ENCODE results near the gene BRIP1. TPM values are rescaled to one million over a fixed set of nuclear protein-coding genes. Genes with fewer than 3 reads are reported as not detected.

The BRIP1 gene
- total and polyA plus RNA-seq, 10 of the 15 experiments (the other 5 are each of a cell fraction or from before 2014, with no cell fraction given) = 4.0 to 24.2 (median 12.8) TPM

- intact Hi-C loops (cut with micrococcal nuclease; ENCODE audit: unreplicated experiment) = no loop called here
- RAD21 ChIA-PET (ENCODE audit: unreplicated experiment) = no interaction called here
- Histone ChIP-seq H3K27me3 (replicated peaks in 1 of 2; ENCODE audit: control insufficient read depth in 2 of 2, insufficient read depth in 2 of 2, low read length in 1 of 2) (no peaks in the 10 kb centered on the region), H4K20me1 (ENCODE audit: control insufficient read depth, insufficient read depth) (no peaks in the 10 kb centered on the region), H3K36me3 (ENCODE audit: control insufficient read depth in 2 of 2, insufficient read depth in 2 of 2, low read length in 1 of 2) (no peaks in the 10 kb centered on the region; a peak in 1 of 4 replicates), H3K4me3 (no peak overlapping the region), H3K4me2 (ENCODE audit: control insufficient read depth, insufficient read depth) (no peak overlapping the region), H3K4me1 (ENCODE audit: control insufficient read depth, insufficient read depth, low read length) (no peaks in the 10 kb centered on the region), H2AFZ (ENCODE audit: control insufficient read depth, low read depth, low read length) (no peak overlapping the region), H3K9ac (ENCODE audit: control insufficient read depth, insufficient read depth, low read length) (no peak overlapping the region), H3K27ac (ENCODE audit: control insufficient read depth, insufficient read depth) (no peak overlapping the region), H3K9me3 (replicated peaks; ENCODE audit: control insufficient read depth, insufficient read depth, low read length) (no peaks in the 10 kb centered on the region; the same call in 2 of the 3 replicates), H3K79me2 (ENCODE audit: control insufficient read depth, insufficient read depth, low read length) (no peaks in the 10 kb centered on the region)
- CTCF ChIA-PET = no interaction called here
- no TSS peak for BruUV-seq (replicated peaks)
- no peak for TF ChIP-seq HDGF (IDR thresholded peaks at IDR 0.05)
- peak; percentile 74; the same call in 1 of the 2 replicates for TF ChIP-seq NFXL1 (IDR thresholded peaks at IDR 0.05; ENCODE audit: borderline replicate concordance)
- ATAC-seq (no peak), FAIRE-seq (no peak), DNase-seq (ENCODE audit: low read depth, low spot score) (no peak)
- SMC1A ChIA-PET (ENCODE audit: uncharacterized antibody, unreplicated experiment) = interaction anchor here (0.6 kb wide), 2 partner anchors 97 to 102 kb away, joined by 3 to 4 read pairs; no protein-coding TSS in a partner anchor
- in situ Hi-C loops (cut with MboI) = no loop called here
- WGBS (ENCODE audit: insufficient coverage, insufficient replicate concordance, low lambda C conversion rate, missing lambda C conversion rate) = 81% methylated on average over 3 of the region's 3 CpGs
- POLR2A ChIA-PET = interaction anchor here (0.5 kb wide), 1 partner anchor 131 kb away, joined by 4 read pairs; the partner anchor contains the start of gene BRIP1
Measured at GRCh38 chr17:61732169-61732568, 131.2 kb downstream of the BRIP1 start.

DNA sequence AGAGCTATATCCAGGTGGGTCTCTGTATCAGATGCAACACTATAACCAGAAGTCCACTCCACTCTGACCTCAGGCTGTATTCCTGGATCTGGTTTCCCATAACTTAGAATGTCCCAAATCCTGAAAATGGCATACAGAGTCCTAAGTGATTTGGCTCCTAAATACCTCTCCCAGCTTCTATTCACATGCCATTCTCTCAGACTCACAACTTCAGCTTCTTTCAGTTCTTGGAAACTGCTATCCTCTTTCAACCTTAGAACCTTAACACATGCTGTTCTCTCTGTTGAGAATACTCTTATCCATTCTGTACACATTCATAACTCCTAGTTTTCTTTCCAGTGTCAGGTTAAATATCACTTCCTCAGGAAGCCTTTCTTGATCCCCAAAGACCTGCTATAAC lies 132.0 kb downstream of the BRIP1 start:
- H3K4me3 ChIP-seq = no peak overlapping the region
- RAD21 ChIA-PET (ENCODE audit: unreplicated experiment) = no interaction called here
- ATAC-seq = no peak
- no peaks in the 10 kb centered on the region for H3K9me3 ChIP-seq (replicated peaks; ENCODE audit: control insufficient read depth, insufficient read depth, low read length)
- H3K79me2 ChIP-seq (ENCODE audit: control insufficient read depth, insufficient read depth, low read length) = no peaks in the 10 kb centered on the region
- H2AFZ ChIP-seq (ENCODE audit: control insufficient read depth, low read depth, low read length) = no peak overlapping the region
- POLR2A ChIA-PET = no interaction called here
- no TSS peak for BruUV-seq (replicated peaks)
- no peaks in the 10 kb centered on the region for H3K27me3 ChIP-seq (replicated peaks in 1 of 2; ENCODE audit: control insufficient read depth in 2 of 2, insufficient read depth in 2 of 2, low read length in 1 of 2)
- no peak overlapping the region for H3K9ac ChIP-seq (ENCODE audit: control insufficient read depth, insufficient read depth, low read length)
- SMC1A ChIA-PET (ENCODE audit: uncharacterized antibody, unreplicated experiment) = interaction anchor here (0.6 to 1.9 kb wide), 5 partner anchors 11 to 131 kb away, joined by 3 to 10 read pairs (median 3); partner anchors contain the start of gene BRIP1
- in situ Hi-C loops (cut with MboI) (no loop called here), intact Hi-C loops (cut with micrococcal nuclease; ENCODE audit: unreplicated experiment) (no loop called here)
- CTCF ChIA-PET = interaction anchor here (0.6 to 2.0 kb wide), 3 partner anchors 18 to 105 kb away, joined by 3 to 7 read pairs (median 4); no protein-coding TSS in a partner anchor
- H4K20me1 ChIP-seq (ENCODE audit: control insufficient read depth, insufficient read depth) = no peaks in the 10 kb centered on the region
- no peak overlapping the region for H3K27ac ChIP-seq (ENCODE audit: control insufficient read depth, insufficient read depth)
- no peaks in the 10 kb centered on the region for H3K4me1 ChIP-seq (ENCODE audit: control insufficient read depth, insufficient read depth, low read length)
- no peak overlapping the region for H3K4me2 ChIP-seq (ENCODE audit: control insufficient read depth, insufficient read depth)
- DNase-seq (ENCODE audit: low read depth, low spot score) = no peak
- H3K36me3 ChIP-seq (ENCODE audit: control insufficient read depth in 2 of 2, insufficient read depth in 2 of 2, low read length in 1 of 2) = no peaks in the 10 kb centered on the region; a peak in 1 of 4 replicates
- TF ChIP-seq NFXL1 (IDR thresholded peaks at IDR 0.05; ENCODE audit: borderline replicate concordance) (peak; percentile 41), PML (IDR thresholded peaks at IDR 0.05; ENCODE audit: low read length) (no peak), ETV6 (conservative IDR thresholded peaks at IDR 0.05 in 1 of 2, IDR thresholded peaks at IDR 0.05 in 1 of 2; ENCODE audit: borderline replicate concordance in 1 of 2, low read depth in 1 of 2) (peak in 1 of 2 experiments; percentile 95; a peak in 1 of 4 replicates)
- FAIRE-seq = no peak
